HepG2 (cell line): ENCODE data around the gene MYOM1. TPM values are rescaled to one million over a fixed set of nuclear protein-coding genes. Genes with fewer than 3 reads are reported as not detected.
A peak's percentile ranks its signal among the peaks of the same experiment; 100 is the strongest.

Experiments
- ATM ChIP-seq: fragments of 450-650 bp; IDR thresholded peaks from 2 replicates; pipeline ENCODE4 v1.7.1; 2017; ENCODE audit warnings: mild to moderate bottlenecking, borderline replicate concordance
- GABPA ChIP-seq, 2 experiments: IDR thresholded peaks; 2 replicates each; pipeline ENCODE4 v1.6.1; 2011 to 2016; ENCODE audit warnings: low read depth in 2 of 2, low read length in 1 of 2, missing biosample characterization in 1 of 2, missing genetic modification characterization in 1 of 2
- GPN1 ChIP-seq: sonication (generic); formaldehyde crosslinking; IDR thresholded peaks from 2 replicates; pipeline ENCODE4 v1.5.1; 2020; ENCODE audit warnings: missing genetic modification reagents, borderline replicate concordance
- HMGA1 ChIP-seq: sonication (generic); formaldehyde crosslinking; conservative IDR thresholded peaks from 2 replicates; pipeline ENCODE4 v1.4.0; 2020; ENCODE audit warnings: missing genetic modification reagents
- JARID2 ChIP-seq: sonication (generic); formaldehyde crosslinking; IDR thresholded peaks from 2 replicates; pipeline ENCODE4 v1.8.1; 2023; ENCODE audit warnings: missing genetic modification reagents, inconsistent platforms; ENCODE audit not compliant: insufficient replicate concordance
- U2AF2 ChIP-seq: fragments of 200-400 bp; formaldehyde crosslinking; IDR thresholded peaks from 2 replicates; pipeline ENCODE4 v1.6.1; 2017; ENCODE audit warnings: low read depth, mild to moderate bottlenecking, low read length
- ZNF160 ChIP-seq: sonication (generic); formaldehyde crosslinking; IDR thresholded peaks from 2 replicates; pipeline ENCODE4 v1.8.0; 2022; ENCODE audit warnings: mild to moderate bottlenecking, inconsistent platforms, missing genetic modification reagents
- ZNF616 ChIP-seq: sonication (generic); formaldehyde crosslinking; IDR thresholded peaks from 2 replicates; pipeline ENCODE4 v1.5.0; 2020; ENCODE audit warnings: low read depth, mild to moderate bottlenecking, missing genetic modification reagents
- ZNF841 ChIP-seq: sonication (generic); formaldehyde crosslinking; IDR thresholded peaks from 2 replicates; pipeline ENCODE4 v1.8.1; 2023; ENCODE audit warnings: missing genetic modification reagents, borderline replicate concordance
- ZNF883 ChIP-seq: sonication (generic); formaldehyde crosslinking; IDR thresholded peaks from 2 replicates; pipeline ENCODE4 v1.5.1; 2020; ENCODE audit warnings: mild to moderate bottlenecking, missing genetic modification reagents; ENCODE audit errors: not compliant biosample characterization
- polyA plus RNA-seq, 8 experiments: library from polyadenylated mRNA; depleted of rRNA in 3 of 8; stranded (reverse) in 7 of 8; unstranded in 1 of 8; fragments of >200 nt; fragmentation: Illumina TruSeq in 4 of 8; extraction: Trizol in 4 of 8; gene quantifications; 2 replicates each; pipeline versions ENCODE4 v1.2.1 to v1.2.3, GENCODE V29; 2011 to 2016; ENCODE audit warnings: low read depth in 4 of 8, missing spikeins in 1 of 8, mixed read lengths in 1 of 8; ENCODE audit not compliant: insufficient read depth in 1 of 8
- total RNA-seq, 5 experiments: library from RNA; depleted of rRNA; stranded (reverse); fragments of >200 nt; fragmentation: Illumina TruSeq; extraction: Trizol; gene quantifications; 2 replicates each; pipeline ENCODE4 v1.2.3, GENCODE V29; 2016; ENCODE audit warnings: low read depth in 1 of 5
- TF ChIP-seq, protein P1 (sequence below): sonication (generic); formaldehyde crosslinking; IDR thresholded peaks from 2 replicates; pipeline ENCODE4 v1.4.0; 2020; ENCODE audit warnings: mild to moderate bottlenecking, missing genetic modification reagents
- TF ChIP-seq, protein P2 (sequence below): sonication (generic); formaldehyde crosslinking; IDR thresholded peaks from 2 replicates; pipeline ENCODE4 v1.4.0; 2020; ENCODE audit warnings: missing genetic modification reagents, mild to moderate bottlenecking, borderline replicate concordance
- TF ChIP-seq, protein P3 (sequence below): sonication (generic); formaldehyde crosslinking; IDR thresholded peaks from 2 replicates; pipeline ENCODE4 v1.5.1; 2020; ENCODE audit warnings: mild to moderate bottlenecking, missing genetic modification reagents, borderline replicate concordance
- TF ChIP-seq, protein P4 (sequence below), 2 experiments: fragments of 450-650 bp in 1 of 2; sonication (generic) in 1 of 2; formaldehyde crosslinking in 1 of 2; IDR thresholded peaks; 2 replicates each; pipeline versions ENCODE4 v1.6.1 to v1.8.0; 2016 to 2022; ENCODE audit warnings: antibody characterized with exemption in 1 of 2, mild to moderate bottlenecking in 1 of 2, missing genetic modification reagents in 1 of 2

MYOM1 gene
- total and polyA plus RNA-seq, 2 of the 13 experiments (the other 11 are each of a cell fraction or from before 2014, with no cell fraction given), result 0.46 to 0.98 TPM

DNA sequence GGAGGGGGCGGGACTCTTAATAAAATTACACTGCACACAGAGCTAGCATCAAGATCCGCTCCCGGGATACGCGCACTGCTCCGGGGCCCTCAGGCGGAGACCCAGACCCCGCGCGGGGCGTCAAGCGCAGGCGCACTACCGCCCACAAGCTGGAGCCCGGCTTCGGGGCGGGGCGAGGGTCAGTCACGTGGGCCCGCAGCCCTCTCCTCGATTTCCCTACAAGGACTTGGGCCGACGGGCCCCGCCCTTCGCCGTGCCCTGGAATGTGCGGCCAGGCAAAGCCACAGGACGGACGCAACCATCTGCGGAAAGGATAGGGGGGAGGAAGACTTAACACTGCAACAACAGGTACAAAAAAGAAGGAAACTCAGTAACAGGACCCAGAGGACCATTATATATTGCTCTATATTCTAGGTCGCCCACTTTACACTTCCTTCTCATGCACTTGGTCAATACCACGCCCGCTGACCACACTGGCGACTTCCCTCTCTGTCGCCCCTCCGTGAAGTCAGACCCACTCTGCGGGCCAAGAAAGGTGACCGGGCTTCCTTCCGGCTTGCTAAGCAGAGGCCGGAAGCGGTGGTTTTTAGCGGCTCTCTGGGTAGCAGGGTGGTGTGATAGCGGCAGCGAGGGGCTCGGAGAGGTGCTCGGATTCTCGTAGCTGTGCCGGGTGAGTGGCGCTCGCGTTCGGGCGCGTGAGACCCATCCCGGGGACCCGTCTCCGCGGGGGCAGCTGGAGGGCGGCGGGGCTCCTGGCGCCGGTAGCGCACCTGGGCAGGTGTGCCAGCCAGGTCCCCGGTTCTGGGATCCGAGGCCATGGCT, 27.7 kb upstream of the MYOM1 start, which contains the start of gene MYL12A (continued):
- TF ChIP-seq ZNF616 (CRISPR knock-in tag) (no peak), JARID2 (no peak), HMGA1 (CRISPR knock-in tag) (no peak), GABPA (IDR thresholded peaks at IDR 0.05; ENCODE audit: low read depth, low read length) (peak; percentile 74), GABPA (CRISPR knock-in tag; IDR thresholded peaks at IDR 0.05; ENCODE audit: low read depth) (peak; percentile 93), ZNF841 (CRISPR knock-in tag) (no peak), U2AF2 (no peak), GPN1 (CRISPR knock-in tag) (no peak), ZNF160 (CRISPR knock-in tag) (no peak), ZNF883 (CRISPR knock-in tag) (no peak), ATM (no peak)
- TF ChIP-seq, protein P1, sequence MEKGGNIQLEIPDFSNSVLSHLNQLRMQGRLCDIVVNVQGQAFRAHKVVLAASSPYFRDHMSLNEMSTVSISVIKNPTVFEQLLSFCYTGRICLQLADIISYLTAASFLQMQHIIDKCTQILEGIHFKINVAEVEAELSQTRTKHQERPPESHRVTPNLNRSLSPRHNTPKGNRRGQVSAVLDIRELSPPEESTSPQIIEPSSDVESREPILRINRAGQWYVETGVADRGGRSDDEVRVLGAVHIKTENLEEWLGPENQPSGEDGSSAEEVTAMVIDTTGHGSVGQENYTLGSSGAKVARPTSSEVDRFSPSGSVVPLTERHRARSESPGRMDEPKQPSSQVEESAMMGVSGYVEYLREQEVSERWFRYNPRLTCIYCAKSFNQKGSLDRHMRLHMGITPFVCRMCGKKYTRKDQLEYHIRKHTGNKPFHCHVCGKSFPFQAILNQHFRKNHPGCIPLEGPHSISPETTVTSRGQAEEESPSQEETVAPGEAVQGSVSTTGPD (CRISPR knock-in tag), result no peak
- TF ChIP-seq, protein P2, sequence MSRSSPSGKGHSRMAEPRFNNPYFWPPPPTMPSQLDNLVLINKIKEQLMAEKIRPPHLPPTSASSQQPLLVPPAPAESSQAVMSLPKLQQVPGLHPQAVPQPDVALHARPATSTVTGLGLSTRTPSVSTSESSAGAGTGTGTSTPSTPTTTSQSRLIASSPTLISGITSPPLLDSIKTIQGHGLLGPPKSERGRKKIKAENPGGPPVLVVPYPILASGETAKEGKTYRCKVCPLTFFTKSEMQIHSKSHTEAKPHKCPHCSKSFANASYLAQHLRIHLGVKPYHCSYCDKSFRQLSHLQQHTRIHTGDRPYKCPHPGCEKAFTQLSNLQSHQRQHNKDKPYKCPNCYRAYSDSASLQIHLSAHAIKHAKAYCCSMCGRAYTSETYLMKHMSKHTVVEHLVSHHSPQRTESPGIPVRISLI (CRISPR knock-in tag), result peak; percentile 45; the same call in 1 of the 2 replicates
- TF ChIP-seq, protein P3, sequence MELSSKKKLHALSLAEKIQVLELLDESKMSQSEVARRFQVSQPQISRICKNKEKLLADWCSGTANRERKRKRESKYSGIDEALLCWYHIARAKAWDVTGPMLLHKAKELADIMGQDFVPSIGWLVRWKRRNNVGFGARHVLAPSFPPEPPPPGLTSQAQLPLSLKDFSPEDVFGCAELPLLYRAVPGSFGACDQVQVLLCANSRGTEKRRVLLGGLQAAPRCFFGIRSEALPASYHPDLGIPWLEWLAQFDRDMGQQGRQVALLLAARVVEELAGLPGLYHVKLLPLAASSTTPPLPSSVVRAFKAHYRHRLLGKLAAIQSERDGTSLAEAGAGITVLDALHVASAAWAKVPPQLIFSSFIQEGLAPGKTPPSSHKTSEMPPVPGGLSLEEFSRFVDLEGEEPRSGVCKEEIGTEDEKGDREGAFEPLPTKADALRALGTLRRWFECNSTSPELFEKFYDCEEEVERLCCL, result no peak
- TF ChIP-seq, protein P4, sequence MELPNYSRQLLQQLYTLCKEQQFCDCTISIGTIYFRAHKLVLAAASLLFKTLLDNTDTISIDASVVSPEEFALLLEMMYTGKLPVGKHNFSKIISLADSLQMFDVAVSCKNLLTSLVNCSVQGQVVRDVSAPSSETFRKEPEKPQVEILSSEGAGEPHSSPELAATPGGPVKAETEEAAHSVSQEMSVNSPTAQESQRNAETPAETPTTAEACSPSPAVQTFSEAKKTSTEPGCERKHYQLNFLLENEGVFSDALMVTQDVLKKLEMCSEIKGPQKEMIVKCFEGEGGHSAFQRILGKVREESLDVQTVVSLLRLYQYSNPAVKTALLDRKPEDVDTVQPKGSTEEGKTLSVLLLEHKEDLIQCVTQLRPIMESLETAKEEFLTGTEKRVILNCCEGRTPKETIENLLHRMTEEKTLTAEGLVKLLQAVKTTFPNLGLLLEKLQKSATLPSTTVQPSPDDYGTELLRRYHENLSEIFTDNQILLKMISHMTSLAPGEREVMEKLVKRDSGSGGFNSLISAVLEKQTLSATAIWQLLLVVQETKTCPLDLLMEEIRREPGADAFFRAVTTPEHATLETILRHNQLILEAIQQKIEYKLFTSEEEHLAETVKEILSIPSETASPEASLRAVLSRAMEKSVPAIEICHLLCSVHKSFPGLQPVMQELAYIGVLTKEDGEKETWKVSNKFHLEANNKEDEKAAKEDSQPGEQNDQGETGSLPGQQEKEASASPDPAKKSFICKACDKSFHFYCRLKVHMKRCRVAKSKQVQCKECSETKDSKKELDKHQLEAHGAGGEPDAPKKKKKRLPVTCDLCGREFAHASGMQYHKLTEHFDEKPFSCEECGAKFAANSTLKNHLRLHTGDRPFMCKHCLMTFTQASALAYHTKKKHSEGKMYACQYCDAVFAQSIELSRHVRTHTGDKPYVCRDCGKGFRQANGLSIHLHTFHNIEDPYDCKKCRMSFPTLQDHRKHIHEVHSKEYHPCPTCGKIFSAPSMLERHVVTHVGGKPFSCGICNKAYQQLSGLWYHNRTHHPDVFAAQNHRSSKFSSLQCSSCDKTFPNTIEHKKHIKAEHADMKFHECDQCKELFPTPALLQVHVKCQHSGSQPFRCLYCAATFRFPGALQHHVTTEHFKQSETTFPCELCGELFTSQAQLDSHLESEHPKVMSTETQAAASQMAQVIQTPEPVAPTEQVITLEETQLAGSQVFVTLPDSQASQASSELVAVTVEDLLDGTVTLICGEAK (IDR thresholded peaks at IDR 0.05), result no peak
- TF ChIP-seq, protein P4 (CRISPR knock-in tag; IDR thresholded peaks at IDR 0.05), result peak; percentile 37; the same call in 1 of the 2 replicates
